Activated CD4-positive, alpha-beta T cell treated with anti-CD3 and anti-CD28 coated beads, Interleukin-2, amount 50 U/mL, for 1 hour (primary cell): ENCODE measurements around the gene SOBP.

Experiments
- DNase-seq: peaks from one replicate; pipeline ENCODE4 v3.0.0-alpha.2; 2020

Gene SOBP

DNA sequence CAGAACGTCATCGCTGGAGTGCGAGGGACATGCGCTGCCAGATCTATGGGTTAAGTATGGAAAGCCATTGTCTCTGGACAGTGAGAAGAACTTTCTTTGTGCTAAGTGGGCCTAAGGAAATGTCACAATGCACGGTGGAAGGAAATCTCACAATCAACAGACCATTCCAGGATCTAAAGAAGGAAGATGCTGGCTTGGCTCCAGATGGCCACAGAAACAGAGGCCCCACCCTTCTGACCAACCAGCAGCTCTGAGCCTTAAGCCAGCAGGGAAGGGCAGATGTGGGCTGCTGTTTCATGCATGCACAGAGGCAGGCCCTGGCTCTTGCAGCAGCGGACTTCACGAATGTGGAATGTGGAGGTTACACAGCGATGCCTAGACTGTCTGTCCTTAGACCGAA lies 156.3 kb downstream of the SOBP start:
- DNase-seq: no peak

DNA sequence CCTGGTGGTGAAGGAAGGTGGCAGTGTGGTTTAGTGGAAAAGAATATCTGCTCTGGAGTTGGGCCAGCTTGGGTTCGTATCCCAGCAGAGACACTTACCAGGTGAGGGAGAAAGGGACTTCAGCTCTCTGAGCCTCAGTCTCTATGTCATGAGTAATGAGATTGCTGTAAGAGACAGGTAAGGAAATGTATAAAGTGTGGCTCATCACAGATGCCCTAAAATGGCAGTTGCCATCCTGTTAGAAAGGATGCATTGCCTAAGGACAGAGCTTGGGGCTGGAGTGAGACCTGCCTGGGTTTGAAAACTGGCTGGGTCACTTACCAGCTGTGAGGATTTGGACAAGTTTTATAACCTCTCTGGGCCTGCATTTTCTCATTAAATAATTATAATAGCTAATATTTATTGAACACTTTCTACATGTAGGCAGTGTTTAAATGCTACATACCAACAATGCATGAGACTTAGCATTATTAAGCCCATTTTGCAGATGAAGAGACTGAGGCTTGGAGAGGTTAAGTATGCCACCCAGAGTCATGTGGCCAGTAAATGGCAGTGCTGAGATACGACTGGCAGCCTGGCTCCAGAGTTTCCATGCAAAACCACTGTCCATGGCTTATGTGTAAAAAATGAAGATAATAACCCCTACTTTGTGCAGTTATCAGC lies 157.0 kb downstream of the SOBP start:
- no peak for DNase-seq

DNA sequence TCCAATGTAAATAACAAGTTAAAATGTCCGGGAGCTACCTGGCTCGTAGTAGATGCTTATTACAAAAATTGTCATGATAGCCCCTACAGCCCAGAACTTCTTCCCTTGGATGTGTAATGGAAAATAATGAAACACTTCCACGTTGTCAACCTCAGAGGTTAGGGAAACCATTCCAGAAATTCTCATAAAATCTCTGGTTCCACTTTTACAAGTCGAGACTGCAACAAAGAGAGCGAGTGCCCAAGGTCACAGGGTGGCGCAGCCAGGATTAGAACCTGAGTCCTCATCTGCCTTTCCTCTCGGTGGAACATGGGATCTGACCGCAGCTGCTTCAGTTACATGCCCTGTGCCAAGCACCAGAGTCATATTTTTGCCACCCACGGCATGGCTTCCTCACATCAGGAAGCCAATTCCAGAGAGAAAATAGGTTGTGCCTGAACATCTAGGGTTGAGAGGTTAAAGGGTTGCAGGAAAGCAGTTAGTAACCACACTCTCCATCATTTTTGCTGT lies 157.6 kb downstream of the SOBP start:
- DNase-seq: no peak

DNA sequence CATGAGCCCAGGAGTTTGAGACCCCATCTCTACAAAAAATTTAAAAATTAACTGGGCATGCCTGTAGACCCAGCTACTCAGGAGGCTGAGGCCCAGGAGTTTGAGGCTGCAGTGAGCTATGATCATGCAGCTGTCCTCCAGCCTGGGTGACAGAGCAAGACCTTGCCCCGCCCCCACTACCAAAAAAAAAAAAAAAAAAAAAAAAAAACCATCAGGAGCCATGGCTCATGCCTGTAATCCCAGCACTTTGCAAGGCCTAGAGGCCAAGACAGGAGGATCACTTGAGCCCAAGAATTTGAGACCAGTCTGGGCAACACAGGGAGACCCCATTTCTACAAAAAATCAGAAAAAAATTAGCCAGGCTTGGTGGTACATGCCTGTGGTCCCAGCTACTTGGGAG lies 159.1 kb downstream of the SOBP start:
- no peak for DNase-seq

DNA sequence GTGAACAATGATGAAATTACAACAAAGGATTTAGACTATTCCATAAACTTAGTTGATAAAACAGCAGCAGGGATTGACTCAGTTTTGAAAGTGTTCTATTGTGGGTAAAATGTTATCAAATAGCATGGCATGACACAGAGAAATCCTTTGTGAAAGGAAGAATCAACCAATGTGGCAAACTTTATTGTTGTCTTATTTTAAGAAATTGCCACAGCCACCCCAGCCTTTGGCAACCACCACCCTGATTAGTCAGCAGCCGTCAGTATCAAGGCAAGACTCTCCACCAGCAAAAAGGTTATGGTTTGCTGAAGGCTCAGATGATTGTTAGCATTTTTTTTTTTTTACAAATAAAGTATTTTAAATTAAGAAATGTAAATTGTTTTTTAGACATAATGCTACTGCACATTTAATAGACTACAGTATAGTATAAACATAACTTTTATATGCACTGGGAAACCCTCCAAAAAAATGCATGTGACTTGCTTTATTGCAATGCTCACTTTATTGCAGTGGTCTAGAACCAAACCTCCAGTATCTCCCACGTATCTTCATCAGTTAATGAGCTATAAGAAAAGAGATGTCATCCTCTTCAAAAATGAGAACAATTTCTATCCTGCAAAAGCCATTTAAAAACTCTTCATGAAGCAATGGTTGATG lies 162.7 kb downstream of the SOBP start:
- no peak for DNase-seq

DNA sequence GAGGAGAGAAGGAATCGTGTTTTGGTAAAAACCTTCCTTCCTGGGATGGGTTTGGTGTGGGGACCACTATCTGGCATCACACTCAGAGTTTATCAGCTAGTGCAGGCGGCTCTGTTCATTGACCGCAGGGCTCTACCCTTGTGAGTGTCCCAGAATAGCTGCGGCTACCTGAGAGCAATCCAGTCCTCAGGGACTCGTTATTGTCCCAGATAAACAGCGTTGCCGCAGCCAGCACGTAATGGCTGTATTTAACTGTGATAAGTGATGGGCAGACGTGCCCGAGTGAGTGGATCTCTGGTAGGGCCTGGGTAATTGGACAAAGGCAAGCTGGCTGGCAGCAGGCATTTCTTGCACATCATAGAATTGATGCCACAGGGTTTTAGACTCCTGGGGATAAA lies 163.3 kb downstream of the SOBP start:
- DNase-seq: no peak

DNA sequence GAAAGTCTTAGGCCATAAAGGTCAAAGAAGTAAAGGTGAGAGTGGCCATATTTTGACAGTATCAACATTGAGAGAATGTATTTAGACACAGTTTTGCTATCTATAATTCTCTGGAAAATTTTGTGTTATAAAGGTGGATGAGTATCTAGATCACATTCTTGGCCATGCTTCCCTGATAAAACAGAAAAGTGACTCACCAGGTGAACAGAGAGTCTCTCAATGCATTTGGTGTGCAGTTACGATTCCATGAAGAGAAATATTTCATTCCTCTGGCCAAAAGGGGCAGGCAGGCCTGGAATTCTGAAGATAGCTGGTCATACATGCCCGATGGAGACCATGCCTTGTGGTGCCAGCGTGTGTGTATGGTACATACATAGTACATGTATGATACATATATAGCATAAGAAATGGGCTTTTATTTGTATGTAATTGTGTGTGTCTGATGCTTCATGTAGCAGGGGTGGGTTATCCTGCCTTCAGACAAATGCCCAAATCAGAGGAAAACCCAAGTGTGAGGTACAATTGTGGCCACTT lies 164.0 kb downstream of the SOBP start:
- DNase-seq: no peak

DNA sequence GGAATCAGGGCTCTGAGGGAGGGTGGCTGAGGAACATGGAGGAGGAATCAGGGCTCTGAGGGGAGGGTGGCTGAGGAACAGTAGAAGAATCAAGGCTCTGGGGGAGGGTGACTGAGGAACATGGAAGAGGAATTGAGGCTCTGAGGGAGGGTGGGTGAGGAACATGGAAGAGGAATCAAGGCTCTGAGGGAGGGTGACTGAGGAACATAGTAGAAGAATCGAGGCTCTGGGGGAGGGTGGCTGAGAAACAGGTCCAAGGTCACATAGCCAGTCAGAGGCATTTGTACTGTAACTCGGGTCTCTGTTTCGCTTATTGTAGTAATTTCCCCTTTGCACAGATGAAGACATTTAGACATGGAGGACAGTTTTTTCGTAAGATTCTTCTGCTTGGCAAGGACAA lies 164.8 kb downstream of the SOBP start:
- no peak for DNase-seq

DNA sequence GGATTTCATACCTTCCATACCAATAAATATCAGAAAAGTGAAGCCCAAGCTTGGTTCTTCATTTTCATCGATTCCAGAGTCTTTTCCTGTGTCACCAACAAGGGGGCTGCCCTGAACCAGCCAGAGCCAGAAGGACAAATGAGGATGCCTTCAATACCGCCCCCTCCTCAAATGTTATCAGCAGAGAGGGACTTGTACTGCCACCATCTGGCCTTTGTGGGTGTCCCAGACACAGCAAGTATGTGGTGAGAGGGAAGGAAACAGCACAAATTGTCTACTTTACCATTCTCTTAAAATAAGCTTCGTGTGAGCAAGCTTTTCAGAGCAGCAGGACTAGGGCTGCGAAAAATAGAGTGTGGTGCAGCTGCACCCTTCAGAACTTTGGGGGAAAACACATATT lies 165.3 kb downstream of the SOBP start:
- no peak for DNase-seq

DNA sequence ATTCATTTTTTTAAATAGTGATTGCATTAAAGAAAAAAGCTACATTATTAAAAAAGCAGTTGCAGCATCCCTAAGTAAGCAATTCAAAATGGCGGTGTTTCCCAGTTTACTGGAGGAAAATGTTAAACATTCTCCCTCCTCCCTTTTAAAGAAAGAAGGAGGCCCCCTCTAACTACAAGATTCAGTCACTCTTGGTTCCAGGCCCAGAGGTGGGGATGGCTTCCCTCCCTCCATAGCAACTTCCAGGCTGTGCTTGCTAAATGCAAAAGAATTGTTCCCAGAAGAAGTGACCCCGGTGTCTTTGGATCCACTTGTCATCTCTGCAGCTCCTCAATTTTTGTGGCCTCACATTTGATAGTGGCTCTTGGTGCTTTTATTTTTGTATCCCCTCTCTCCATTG lies 165.9 kb downstream of the SOBP start:
- DNase-seq: no peak

DNA sequence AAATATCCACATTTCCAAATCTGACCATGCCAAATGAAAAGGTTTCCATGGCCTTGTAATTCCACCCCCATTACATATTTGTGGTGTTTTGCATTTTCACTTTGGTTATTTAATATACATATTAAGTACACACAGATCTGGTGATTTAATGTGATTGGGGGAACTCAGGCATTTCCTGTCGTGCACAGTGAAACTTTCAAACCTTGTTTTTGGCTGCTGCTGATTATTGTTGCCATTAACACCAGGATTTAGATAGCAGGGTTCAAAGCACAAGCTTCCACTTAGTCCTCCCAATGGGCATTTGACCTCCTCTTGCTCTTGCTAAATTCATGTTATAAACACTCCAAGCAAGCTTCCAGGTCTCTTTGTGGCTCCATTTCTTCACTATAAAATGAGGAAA lies 166.5 kb downstream of the SOBP start:
- DNase-seq: no peak

DNA sequence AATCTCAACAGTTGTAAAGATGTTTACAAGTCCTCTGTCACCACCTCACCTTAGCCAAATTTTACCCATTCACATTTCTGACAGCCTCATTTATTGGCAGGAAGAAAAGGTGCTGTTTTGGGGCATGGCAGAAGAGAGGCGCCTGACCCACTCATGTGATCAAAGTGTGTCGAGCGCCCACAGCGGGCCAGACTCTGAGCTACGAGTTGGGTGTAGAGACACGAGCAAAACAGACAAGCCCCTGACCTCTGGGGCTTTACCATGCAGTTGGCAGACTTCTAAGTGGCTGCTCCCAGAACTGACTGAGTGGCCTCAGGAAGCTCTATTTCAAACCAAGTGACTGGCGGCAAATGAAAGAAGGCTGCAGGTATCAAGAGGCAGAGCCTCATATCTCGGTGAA lies 167.0 kb downstream of the SOBP start:
- DNase-seq: no peak

DNA sequence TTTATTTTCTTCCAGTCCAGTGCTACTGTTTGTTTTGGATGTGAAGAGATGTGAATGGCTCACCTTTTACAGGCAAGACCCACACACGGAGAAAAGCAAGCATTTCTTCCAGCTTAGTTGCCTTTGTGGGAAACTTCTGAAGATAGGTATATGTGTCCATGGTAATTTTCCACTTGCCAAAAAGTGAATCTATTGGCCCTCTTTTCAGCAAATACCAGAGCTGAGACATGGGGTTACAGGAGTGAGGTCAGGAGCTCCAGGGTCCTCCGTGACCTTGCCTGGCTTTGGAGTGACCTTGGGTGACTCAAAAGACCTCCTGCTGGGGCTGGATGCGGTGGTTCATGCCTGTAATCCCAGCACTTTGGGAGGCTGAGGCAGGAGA lies 167.4 kb downstream of the SOBP start:
- no peak for DNase-seq

DNA sequence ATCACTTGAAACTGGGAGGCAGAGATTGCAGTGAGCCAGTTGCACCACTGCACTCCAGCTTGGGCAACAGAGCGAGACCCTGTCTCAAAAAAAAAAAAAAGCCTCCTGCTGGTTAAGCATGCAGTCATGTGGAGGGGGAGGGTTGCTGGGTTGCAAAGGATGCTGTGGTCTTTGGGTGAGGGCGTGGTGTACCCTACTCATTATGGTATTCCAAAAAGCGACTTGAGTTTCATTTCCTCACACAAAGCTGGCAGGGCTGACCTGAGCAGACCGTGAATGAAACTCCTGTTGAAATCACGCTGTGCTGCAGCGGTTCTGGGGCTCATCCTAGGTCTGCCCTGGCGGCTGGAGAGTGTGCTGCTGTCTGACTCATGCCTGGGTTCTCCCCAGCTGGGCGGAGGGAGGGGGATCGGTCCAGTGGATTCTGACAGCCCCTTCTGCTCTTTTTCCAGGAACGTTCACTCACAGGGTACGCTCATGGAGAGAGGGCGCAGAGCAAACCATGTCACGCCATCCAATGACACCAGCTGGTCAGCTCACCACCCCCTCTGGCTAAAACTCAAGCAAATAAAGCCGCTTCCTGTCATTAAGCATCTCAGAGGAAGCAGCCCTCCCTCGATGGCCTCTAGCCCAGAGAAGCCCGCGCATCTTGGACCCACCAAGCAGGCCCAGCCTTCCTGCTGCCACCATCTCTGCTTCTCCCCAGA lies 168.0 kb downstream of the SOBP start:
- DNase-seq: peak; percentile 16

DNA sequence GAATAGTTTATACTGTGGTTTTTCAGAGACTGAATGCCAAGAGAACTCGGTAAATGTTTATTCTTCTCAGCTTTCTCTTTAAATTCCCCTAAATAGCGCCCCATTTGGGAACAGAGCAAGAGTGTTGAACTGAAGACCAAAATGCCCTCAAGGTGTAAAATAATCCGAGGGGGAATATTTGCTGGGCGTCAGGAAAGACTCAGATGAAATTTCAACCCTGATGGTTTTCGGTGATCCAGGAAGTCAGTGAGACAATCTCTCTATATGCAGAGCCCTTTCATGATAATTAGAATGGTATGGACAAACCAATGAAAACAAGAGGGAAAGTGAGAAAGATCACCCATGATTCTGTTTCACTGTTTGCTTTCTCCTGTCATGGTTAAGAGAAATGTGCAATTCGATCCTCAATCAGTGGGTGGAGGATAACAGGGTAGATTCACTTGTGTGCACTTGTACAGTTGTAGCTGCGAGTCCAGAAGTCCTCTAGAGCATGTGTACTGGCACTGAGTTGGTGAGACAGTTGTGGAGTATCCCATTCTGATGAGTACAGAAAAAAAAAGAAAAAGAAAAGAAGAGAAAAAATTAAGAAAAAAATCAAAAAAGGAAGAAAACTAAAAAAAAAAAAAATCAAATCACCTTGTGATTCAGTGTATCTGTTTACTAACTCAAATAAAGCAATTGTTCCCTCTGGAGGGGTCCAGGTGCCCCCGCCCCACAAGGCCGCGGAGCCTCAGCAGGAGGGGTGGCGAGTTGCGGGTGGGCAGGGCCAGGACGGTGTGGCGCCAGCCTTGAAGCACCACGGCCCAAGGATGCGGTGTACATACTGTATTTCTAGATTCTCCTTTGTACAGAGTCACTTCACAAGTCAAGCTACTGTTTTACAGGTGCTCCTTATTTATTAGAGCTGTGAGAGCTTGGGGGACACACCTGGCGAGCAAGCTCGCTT lies 169.3 kb downstream of the SOBP start:
- no peak for DNase-seq

DNA sequence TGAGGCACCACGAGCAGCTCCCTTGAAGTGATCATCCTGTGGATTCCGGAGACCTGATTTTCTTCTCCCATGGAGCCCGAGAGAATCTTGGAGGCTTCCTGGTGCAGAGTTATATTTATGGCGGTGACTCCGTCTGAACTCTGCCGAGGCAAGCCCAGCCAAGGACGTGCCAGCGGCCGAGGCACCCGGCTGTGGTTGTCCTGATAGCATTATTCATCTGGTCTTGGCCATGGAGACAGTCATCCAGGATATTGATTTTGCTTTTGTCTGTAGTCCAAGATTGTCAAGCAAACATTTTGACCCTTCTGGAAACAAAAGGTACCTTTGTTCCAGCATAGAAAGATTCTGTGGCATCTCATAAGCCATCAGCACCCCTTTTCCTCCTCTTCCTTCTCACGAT lies 170.9 kb downstream of the SOBP start:
- no peak for DNase-seq

DNA sequence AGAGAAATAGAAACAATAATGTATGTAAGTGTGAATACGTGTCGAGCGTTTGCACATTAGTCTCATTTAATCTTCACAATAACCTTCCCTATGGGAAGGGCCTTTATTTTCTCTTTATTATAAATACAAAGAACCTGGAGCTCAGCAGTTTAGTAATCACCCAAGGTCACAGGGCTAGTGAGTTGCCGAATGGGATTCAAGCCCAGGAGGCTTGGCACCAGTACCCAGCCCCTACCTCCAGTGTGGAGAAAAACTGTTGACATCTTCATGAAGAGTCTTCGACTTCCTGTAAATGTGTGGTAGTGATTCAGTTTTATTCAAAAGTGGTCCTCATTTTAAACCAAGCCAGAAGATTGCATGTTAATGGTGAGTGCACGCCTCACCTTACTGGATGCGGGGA lies 171.4 kb downstream of the SOBP start:
- no peak for DNase-seq

DNA sequence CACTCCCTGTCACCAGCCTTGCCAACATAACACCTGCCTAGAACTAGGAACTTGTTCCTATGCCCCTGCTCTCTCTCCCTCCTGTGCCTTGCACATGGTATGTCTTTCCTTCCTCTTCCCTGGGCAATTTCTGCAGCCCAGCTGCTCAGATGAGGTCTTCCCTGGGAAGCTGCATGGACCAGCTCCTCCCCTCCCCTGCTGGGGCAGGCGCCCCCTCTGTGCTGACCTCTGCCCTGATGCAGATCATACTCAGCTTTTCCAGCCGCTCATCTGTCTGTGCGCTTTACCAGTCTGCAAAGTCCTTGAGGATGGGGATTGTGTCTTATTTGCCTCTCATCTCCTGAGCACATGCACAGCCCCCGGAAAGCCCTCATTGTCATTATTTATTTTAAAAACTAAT lies 172.4 kb downstream of the SOBP start:
- no peak for DNase-seq

DNA sequence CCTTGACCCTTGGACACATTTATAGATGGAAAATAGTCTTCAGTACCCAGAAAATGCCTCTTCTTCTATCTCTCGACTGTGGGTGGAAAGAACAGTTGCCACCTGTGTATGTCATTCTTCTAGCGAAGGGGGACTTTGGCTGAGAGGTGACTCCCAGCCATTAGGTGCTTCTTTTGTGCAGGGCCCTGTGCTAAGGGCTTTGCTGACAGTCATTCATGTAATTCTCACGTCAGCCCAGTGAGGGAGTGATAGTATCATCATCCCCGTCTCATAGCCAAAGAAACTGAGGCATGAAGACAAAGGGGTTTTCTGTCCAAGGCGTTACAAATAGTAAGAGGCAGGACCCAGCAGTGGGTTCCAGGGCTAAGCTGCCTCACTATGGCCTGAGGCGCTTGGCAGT lies 173.4 kb downstream of the SOBP start:
- DNase-seq: no peak

DNA sequence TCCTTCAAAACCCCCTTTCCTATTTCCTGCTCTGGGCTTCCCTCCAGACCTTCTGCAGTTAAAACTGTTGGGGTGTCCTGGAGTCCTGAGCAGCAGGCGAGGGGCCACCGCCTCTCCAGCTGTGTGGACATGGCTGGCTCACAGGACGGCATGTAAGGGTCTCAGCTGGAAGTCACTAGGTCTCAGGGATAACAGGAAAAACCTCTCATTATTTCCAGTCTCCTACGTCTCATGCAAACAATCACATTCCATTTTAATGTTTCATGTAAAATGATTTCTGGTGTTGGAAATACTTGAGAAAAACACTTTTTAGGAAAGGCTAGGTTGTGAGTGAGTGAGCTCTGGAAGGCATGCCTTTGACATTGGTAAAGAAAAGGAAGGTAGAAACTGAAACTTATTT lies 175.5 kb downstream of the SOBP start:
- DNase-seq: no peak

DNA sequence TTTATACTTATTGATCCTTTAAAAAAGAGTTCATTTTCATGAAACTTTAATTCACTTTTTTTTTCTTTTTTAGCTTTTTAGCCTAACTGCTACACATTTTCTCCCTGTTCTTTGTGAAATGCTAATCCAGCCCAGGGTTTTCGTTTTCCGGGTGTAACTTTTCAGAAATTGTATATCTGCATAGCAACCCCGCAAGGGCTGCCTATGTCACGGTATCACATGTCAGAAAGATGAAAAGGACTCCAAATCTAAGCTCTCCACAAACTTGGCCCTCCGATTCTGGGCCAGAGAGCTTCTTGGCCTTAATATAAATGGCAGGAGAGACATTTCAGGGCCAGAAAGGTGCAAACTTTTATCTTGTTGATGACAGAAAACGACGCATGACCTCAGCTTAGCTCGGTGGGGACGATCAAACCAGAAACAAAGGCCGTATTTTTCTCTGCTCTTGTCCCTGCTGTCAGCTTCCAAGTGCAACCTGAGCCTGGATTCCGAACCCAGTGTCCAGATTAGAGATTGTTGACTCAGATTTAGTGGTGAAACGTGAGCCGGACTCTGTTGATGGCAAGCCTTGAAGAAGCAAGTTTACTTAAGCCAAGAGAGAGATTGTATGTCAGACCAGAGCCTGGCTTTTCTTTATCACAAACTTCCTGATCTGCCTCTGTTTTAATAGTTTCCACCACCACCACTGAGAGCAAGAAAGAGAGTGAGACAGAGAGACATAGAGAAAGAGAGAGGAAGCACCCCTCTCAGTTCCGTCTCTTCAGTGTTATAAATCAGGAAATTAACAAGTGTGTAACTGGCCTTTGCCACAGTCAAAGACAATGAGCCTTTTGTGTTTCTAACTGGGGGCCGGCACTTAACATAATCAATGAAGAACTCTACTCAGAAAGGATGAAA lies 176.4 kb downstream of the SOBP start:
- no peak for DNase-seq
